Vagina (tissue), 2 donors: ENCODE results near the gene C3orf20.

Source experiments
- POLR2A ChIP-seq, 2 donors: fragments of 450-650 bp; IDR thresholded peaks; one replicate each; pipeline ENCODE4 v1.6.1; 2017; ENCODE audit warnings: antibody characterized with exemption in 2 of 2, mild to moderate bottlenecking in 2 of 2, moderate library complexity in 2 of 2
- TF ChIP-seq, protein P1 (sequence below), 3 experiments: fragments of 450-650 bp in 2 of 3; fragments of 200-600 bp in 1 of 3; sonication (generic) in 1 of 3; IDR thresholded peaks; one replicate each; pipeline ENCODE4 v1.5.1; 2017 to 2019; ENCODE audit warnings: antibody characterized with exemption in 3 of 3, mild to moderate bottlenecking in 2 of 3, moderate library complexity in 2 of 3

DNA sequence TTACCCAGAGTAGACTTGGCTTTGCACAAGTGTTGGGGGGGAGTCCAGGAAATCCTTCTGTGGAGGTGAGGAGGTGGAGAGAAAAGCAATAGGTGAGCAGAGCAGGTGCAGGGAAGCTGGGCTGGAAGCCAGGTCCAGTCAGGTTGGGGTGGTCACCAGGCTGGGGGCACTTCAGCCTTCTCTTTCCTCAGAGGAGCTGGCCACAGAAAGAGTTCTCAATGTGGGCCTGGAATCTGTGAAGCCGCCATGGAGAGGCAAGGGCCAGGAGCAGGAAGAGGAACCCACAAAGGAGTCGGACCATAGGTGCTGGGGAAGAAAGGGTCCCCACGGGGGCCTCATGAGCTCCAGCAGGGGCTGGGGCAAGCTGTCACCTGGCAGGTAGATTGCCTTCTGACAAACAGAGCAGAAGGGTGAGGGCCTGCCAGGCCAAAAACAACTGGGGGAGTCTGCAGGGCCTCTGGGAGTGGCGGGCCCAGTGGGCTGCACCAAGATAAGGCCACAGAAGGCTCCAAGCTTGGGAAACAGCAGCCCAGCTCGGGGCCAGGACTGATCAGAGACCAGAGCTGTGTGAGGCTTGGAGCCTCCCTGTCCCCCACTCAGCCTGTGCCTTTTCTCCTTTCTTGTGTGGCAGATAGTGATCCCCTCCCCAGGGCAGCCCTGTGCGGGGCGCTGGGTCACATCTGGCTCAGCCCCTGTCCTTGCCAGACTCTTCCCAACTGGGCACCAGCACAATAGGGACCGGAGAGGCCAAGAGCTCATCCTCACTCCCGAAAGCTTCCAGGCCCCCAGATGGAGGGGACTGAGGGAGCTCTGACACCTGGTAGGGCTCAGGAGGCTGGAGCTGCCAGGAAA, 90.9 kb downstream of the C3orf20 start:
- TF ChIP-seq, protein P1, sequence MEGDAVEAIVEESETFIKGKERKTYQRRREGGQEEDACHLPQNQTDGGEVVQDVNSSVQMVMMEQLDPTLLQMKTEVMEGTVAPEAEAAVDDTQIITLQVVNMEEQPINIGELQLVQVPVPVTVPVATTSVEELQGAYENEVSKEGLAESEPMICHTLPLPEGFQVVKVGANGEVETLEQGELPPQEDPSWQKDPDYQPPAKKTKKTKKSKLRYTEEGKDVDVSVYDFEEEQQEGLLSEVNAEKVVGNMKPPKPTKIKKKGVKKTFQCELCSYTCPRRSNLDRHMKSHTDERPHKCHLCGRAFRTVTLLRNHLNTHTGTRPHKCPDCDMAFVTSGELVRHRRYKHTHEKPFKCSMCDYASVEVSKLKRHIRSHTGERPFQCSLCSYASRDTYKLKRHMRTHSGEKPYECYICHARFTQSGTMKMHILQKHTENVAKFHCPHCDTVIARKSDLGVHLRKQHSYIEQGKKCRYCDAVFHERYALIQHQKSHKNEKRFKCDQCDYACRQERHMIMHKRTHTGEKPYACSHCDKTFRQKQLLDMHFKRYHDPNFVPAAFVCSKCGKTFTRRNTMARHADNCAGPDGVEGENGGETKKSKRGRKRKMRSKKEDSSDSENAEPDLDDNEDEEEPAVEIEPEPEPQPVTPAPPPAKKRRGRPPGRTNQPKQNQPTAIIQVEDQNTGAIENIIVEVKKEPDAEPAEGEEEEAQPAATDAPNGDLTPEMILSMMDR (IDR thresholded peaks at IDR 0.05), result no peak
- TF ChIP-seq POLR2A (IDR thresholded peaks at IDR 0.05), result no peak
